SJCRH30 (cell line): ENCODE measurements around the gene GMDS. TPM values are rescaled to one million over a fixed set of nuclear protein-coding genes. Genes with fewer than 3 reads are reported as not detected.
"Not testable (repeated sequence)": the region's sequence is repeated elsewhere in the genome, so short reads cannot be mapped to it uniquely, and the experiment has no call there.

Experiments
- DNase-seq, 2 experiments: peaks; one replicate each; pipeline ENCODE4 v3.0.0-alpha.2; 2015 to 2020
- H3K27ac ChIP-seq: fragments of 250-450 bp; sonication (Bioruptor Pico); 2 replicates; pipeline ENCODE4 v1.5.1; 2020; ENCODE audit warnings: mild to moderate bottlenecking, moderate library complexity
- H3K27me3 ChIP-seq: fragments of 250-450 bp; sonication (Bioruptor Pico); 2 replicates; pipeline ENCODE4 v1.5.1; 2020; ENCODE audit warnings: mild to moderate bottlenecking, moderate library complexity
- H3K36me3 ChIP-seq: fragments of 250-450 bp; sonication (Bioruptor Pico); 2 replicates; pipeline ENCODE4 v1.5.1; 2020; ENCODE audit warnings: mild to moderate bottlenecking, moderate library complexity
- H3K4me1 ChIP-seq: fragments of 250-450 bp; sonication (Bioruptor Pico); 2 replicates; pipeline ENCODE4 v1.5.1; 2020; ENCODE audit warnings: mild to moderate bottlenecking, moderate library complexity
- H3K4me3 ChIP-seq: fragments of 250-450 bp; sonication (Bioruptor Pico); 2 replicates; pipeline ENCODE4 v1.5.1; 2020; ENCODE audit warnings: mild to moderate bottlenecking, moderate library complexity
- H3K9me3 ChIP-seq: fragments of 250-450 bp; sonication (Bioruptor Pico); replicated peaks from 2 replicates; pipeline ENCODE4 v1.5.1; 2020; ENCODE audit warnings: mild to moderate bottlenecking, moderate library complexity
- total RNA-seq: library from RNA; depleted of rRNA; stranded (reverse); fragments of >200 nt; shearing (Covaris generic); gene quantifications from 2 replicates; pipeline ENCODE4 v1.2.3, GENCODE V29; 2014

The GMDS gene
- total RNA-seq, 1 experiment from 2014 or later = 7.9 TPM

DNA sequence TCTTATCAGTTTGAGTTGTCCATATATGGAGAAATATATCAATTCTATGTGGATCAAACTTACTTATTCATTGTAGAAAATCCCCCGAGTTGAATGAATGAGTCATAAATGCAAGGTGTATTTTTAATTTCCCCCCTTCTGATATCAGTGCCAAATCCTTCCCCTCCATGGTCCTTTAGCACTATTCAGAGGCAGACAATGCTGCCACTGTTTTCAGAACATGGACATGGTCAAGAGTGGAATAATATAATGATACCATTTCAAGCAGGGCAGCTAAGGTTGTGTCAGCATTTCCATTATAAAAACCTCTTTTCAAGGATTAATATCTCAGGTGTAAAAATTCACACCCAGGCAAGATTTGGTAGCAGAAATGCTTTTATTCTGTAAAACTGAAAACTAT is 391.6 kb downstream of the GMDS start:
- H3K4me1 ChIP-seq = peaks cover 15% of the 10 kb centered on the region
- no peak overlapping the region for H3K4me3 ChIP-seq
- no peaks in the 10 kb centered on the region for H3K27me3 ChIP-seq
- no peaks in the 10 kb centered on the region for H3K36me3 ChIP-seq
- DNase-seq = no peak
- no peak overlapping the region for H3K27ac ChIP-seq
- H3K9me3 ChIP-seq = no peaks in the 10 kb centered on the region

DNA sequence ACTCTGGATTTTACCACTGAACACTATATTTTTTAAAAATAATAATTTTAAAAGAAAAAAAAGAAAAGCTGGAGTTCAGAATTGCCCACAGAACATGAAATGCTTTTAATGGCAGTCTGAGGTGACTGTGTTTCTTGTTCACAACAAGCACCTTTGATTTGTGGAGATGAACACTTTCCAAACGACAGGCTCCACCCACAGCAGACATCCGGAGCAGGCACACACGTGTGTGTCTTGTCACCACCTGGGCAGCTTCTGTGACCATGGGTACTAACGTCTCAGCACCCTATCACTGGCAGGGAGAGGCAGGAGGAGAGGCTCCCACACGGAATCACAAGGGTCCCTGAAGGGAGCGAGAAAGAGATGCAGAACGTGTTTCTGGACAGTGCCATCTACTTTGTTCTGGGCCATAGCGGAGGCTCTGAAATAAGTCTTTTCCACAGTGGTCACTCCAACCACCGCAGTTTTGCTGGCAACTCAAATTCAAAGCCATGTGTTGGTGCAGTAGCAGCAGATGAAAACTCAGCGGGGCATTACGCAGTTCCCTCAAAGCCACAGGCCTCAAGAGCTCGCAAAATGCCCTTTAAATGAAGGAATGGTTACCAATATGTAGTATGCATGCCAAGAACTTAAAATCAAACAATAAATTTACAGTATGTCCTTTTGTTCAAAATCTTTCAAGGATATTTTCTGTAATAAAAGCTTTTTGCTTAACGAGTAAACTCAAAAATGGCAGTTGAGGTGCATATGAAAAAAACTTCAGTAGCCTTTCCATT is 393.5 kb downstream of the GMDS start:
- DNase-seq = no peak
- H3K4me1 ChIP-seq = peaks cover 15% of the 10 kb centered on the region
- H3K36me3 ChIP-seq = no peaks in the 10 kb centered on the region

GRCh38 chr6:1850840-1851157 is 394.6 kb downstream of the GMDS start:
- H3K4me1 ChIP-seq = peaks cover 10% of the 10 kb centered on the region
- peak; percentile 70 to 87 for DNase-seq
- H3K27ac ChIP-seq = no peak overlapping the region

More for the DNA sequence above, 393.5 kb downstream of the GMDS start:
- Histone ChIP-seq H3K9me3 (no peaks in the 10 kb centered on the region), H3K27me3 (no peaks in the 10 kb centered on the region), H3K4me3 (no peak overlapping the region), H3K27ac (no peak overlapping the region)

GRCh38 chr6:1850121-1850839 is 395.1 kb downstream of the GMDS start:
- no peaks in the 10 kb centered on the region for H3K27me3 ChIP-seq

More at GRCh38 chr6:1850840-1851157, 394.6 kb downstream of the GMDS start:
- Histone ChIP-seq H3K4me3 (no peak overlapping the region), H3K27me3 (no peaks in the 10 kb centered on the region), H3K9me3 (no peaks in the 10 kb centered on the region), H3K36me3 (no peaks in the 10 kb centered on the region)

DNA sequence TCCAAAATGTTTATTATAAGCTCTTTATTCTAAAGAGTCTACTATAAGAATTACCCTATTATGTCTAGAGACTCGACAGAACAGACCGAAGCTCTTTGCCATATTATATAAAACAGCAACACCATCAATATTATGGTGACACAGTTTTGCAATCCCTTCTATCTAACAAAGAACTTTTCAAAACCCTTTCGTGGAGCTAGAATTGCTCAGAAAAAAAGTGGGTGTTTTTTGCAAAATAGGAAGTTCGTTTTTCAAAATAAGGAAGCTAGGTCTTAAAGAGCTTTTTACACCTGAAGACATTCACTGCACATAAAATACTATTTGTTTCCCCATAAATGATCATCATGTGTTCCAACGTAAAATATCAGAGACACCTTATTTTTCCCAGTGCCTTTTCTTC is 395.7 kb downstream of the GMDS start:
- no peak overlapping the region for H3K27ac ChIP-seq
- no peak overlapping the region for H3K4me3 ChIP-seq
- H3K36me3 ChIP-seq = no peaks in the 10 kb centered on the region
- DNase-seq = no peak
- no peaks in the 10 kb centered on the region for H3K9me3 ChIP-seq
- H3K4me1 ChIP-seq = peaks cover 6% of the 10 kb centered on the region
- H3K27me3 ChIP-seq = no peaks in the 10 kb centered on the region

More at GRCh38 chr6:1850121-1850839, 395.1 kb downstream of the GMDS start:
- no peak overlapping the region for H3K27ac ChIP-seq
- no peaks in the 10 kb centered on the region for H3K36me3 ChIP-seq
- no peak overlapping the region for H3K4me3 ChIP-seq
- H3K4me1 ChIP-seq = peaks cover 6% of the 10 kb centered on the region
- no peaks in the 10 kb centered on the region for H3K9me3 ChIP-seq
- no peak for DNase-seq

GRCh38 chr6:1848752-1849151 is 396.7 kb downstream of the GMDS start:
- H3K9me3 ChIP-seq = no peaks in the 10 kb centered on the region
- peaks cover 6% of the 10 kb centered on the region for H3K4me1 ChIP-seq
- H3K36me3 ChIP-seq = no peaks in the 10 kb centered on the region
- H3K4me3 ChIP-seq = no peak overlapping the region
- no peak overlapping the region for H3K27ac ChIP-seq
- no peaks in the 10 kb centered on the region for H3K27me3 ChIP-seq
- no peak for DNase-seq

- no peak for DNase-seq
Observed at GRCh38 chr6:1846611-1847010, 398.8 kb downstream of the GMDS start.

DNA sequence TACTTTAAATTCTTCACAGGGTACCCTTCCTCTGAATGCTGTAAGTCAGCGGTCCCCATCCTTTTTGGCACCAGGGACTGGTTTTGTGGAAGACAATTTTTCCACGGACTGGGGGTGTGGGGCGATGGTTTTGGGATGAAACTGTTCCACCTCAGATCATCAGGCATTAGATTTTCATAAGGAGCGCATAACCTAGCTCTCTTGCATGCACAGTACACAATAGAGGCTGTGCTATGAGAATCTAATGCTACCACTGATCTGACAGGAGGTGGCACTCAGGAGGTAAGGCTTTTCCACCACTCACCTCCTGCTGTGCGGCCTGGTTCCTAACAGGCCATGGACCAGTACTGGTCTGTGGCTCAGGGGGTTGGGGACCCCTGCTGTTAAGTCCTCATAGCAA is 399.9 kb downstream of the GMDS start:
- H3K4me1 ChIP-seq, H3K36me3 ChIP-seq, H3K4me3 ChIP-seq, H3K9me3 ChIP-seq, DNase-seq, H3K27ac ChIP-seq, H3K27me3 ChIP-seq: not testable (repeated sequence)

More at GRCh38 chr6:1846611-1847010, 398.8 kb downstream of the GMDS start:
- H3K4me3 ChIP-seq = no peak overlapping the region
- no peaks in the 10 kb centered on the region for H3K27me3 ChIP-seq
- no peaks in the 10 kb centered on the region for H3K9me3 ChIP-seq
- H3K36me3 ChIP-seq = no peaks in the 10 kb centered on the region
- H3K4me1 ChIP-seq = peaks cover 6% of the 10 kb centered on the region
- H3K27ac ChIP-seq = no peak overlapping the region

GRCh38 chr6:1842334-1842733 is 403.1 kb downstream of the GMDS start:
- no peaks in the 10 kb centered on the region for H3K27me3 ChIP-seq
- H3K9me3 ChIP-seq = no peaks in the 10 kb centered on the region
- no peak overlapping the region for H3K27ac ChIP-seq
- H3K4me1 ChIP-seq = no peaks in the 10 kb centered on the region
- no peaks in the 10 kb centered on the region for H3K36me3 ChIP-seq
- H3K4me3 ChIP-seq = no peak overlapping the region
- no peak for DNase-seq

GRCh38 chr6:1841136-1841535 is 404.3 kb downstream of the GMDS start:
- H3K36me3 ChIP-seq = no peaks in the 10 kb centered on the region
- H3K27me3 ChIP-seq = no peaks in the 10 kb centered on the region
- no peaks in the 10 kb centered on the region for H3K4me1 ChIP-seq
- H3K27ac ChIP-seq = no peak overlapping the region
- DNase-seq = no peak
- H3K9me3 ChIP-seq = no peaks in the 10 kb centered on the region
- H3K4me3 ChIP-seq = no peak overlapping the region

GRCh38 chr6:1840491-1841121 is 404.8 kb downstream of the GMDS start:
- Histone ChIP-seq H3K27me3 (no peaks in the 10 kb centered on the region), H3K36me3 (no peaks in the 10 kb centered on the region), H3K4me3 (no peak overlapping the region), H3K4me1 (no peaks in the 10 kb centered on the region), H3K9me3 (no peaks in the 10 kb centered on the region), H3K27ac (no peak overlapping the region)
- DNase-seq = no peak

DNA sequence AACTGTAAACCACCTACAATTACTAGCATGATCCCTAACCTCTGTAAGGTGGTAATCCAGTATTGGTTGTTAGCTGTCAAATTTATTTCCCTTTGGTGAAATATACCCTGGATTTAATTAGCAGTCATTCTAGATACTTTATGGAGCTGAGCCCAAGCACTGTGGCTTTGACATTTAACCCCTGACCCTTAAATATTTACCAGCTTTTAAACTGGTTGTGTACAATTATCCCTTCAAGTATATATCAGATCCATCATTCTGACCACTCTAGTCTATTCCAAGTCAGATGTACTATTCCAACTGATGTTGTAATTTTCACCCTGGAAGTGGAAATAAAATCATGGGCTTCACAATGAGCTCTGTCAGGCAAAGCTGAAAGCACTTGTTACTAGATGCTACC is 406.0 kb downstream of the GMDS start:
- Histone ChIP-seq H3K27me3 (no peaks in the 10 kb centered on the region), H3K36me3 (no peaks in the 10 kb centered on the region), H3K4me3 (no peak overlapping the region), H3K27ac (no peak overlapping the region), H3K4me1 (no peaks in the 10 kb centered on the region), H3K9me3 (no peaks in the 10 kb centered on the region)
- no peak for DNase-seq

DNA sequence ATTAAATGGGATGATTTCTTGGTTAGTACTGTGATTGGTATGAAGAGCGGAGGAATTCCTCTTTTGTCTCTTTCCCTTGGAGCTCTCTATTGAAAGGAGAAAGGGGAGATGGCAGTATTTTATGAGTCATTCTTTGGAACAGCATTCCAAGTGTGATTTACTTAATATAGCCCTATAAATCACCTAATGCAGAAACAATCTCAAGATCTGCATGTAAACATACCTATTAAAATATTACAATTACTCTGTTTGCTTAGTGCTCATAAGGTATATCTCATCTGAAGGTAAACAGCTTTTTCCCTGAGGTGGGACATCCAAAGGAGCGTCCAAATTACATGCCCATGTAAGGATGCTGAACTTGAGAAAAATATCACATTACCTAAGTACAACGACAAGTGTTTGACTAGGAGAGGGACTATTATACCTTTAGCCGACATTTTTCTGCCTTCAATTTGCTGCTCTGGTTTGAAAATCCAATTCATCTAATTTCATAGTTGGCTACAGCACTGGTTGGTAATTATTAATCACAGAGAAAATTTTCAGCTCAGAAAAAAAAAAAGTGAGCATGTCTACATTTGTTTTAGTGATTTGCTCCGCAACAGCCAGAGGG is 406.7 kb downstream of the GMDS start:
- DNase-seq = no peak
- no peak overlapping the region for H3K27ac ChIP-seq

GRCh38 chr6:1837826-1838225 is 407.6 kb downstream of the GMDS start:
- Histone ChIP-seq H3K9me3 (no peaks in the 10 kb centered on the region), H3K36me3 (no peaks in the 10 kb centered on the region), H3K27ac (no peak overlapping the region)

More for the DNA sequence above, 406.7 kb downstream of the GMDS start:
- H3K9me3 ChIP-seq = no peaks in the 10 kb centered on the region
- no peak overlapping the region for H3K4me3 ChIP-seq
- H3K27me3 ChIP-seq = no peaks in the 10 kb centered on the region
- no peaks in the 10 kb centered on the region for H3K4me1 ChIP-seq
- no peaks in the 10 kb centered on the region for H3K36me3 ChIP-seq

DNA sequence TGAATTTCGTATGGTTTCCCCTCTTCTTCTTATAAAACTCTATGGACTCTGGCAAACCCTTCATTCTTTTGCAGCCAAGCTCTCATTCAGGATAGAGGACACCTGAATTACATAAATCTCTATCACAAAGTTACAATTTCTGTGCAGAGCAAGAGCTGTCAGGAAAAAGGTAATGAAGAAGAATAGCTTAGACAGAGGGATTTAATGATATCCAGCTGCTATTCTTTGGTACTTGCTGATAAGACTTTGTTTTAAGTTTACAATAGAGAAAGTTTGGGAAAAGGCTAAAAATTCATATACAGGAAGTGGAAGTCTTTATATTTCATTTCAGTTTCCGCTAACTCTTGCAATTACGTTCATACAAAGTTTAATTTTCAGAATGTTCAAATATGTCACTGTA is 408.7 kb downstream of the GMDS start:
- Histone ChIP-seq H3K4me3 (no peak overlapping the region), H3K9me3 (no peaks in the 10 kb centered on the region), H3K27ac (no peak overlapping the region), H3K36me3 (no peaks in the 10 kb centered on the region), H3K4me1 (no peaks in the 10 kb centered on the region), H3K27me3 (no peaks in the 10 kb centered on the region)
- no peak for DNase-seq

More at GRCh38 chr6:1837826-1838225, 407.6 kb downstream of the GMDS start:
- Histone ChIP-seq H3K27me3 (no peaks in the 10 kb centered on the region), H3K4me3 (no peak overlapping the region), H3K4me1 (no peaks in the 10 kb centered on the region)
- no peak for DNase-seq
